Kidney (tissue), 14 donors: ENCODE data around the gene CDH13. TPM values are rescaled to one million over a fixed set of nuclear protein-coding genes. Genes with fewer than 3 reads are reported as not detected.
A peak's percentile ranks its signal among the peaks of the same experiment; 100 is the strongest.

Experiments used
- DNase-seq, 5 donors: peaks; one replicate each; pipeline ENCODE4 v3.0.0-alpha.2; 2013 to 2020
- FAIRE-seq: peaks from 2 replicates; lab custom pipeline; 2012; peaks lifted over from hg19 to GRCh38; lab: Jason Lieb, UNC
- H3K27ac ChIP-seq, 2 donors: one replicate each; pipeline ENCODE4 v1.7.0; 2013; ENCODE audit warnings: low read depth in 2 of 2, low read length in 2 of 2, inconsistent platforms in 1 of 2
- H3K27me3 ChIP-seq: one replicate; pipeline ENCODE4 v1.7.1; 2013; ENCODE audit warnings: low read length, inconsistent platforms; ENCODE audit not compliant: control insufficient read depth, insufficient read depth
- H3K36me3 ChIP-seq, 3 donors: one replicate each; pipeline versions ENCODE4 v1.7.0 to v1.7.1; 2013; ENCODE audit warnings: low read length in 3 of 3, control low read depth in 1 of 3, inconsistent platforms in 1 of 3; ENCODE audit not compliant: insufficient read depth in 3 of 3, control insufficient read depth in 2 of 3
- H3K4me1 ChIP-seq, 3 donors: one replicate each; pipeline versions ENCODE4 v1.7.0 to v1.7.1; 2013; ENCODE audit warnings: low read length in 3 of 3, inconsistent platforms in 1 of 3, low read depth in 1 of 3; ENCODE audit not compliant: control insufficient read depth in 2 of 3, insufficient read depth in 2 of 3
- H3K4me3 ChIP-seq, 3 donors: one replicate each; pipeline versions ENCODE4 v1.7.0 to v1.8.1; 2013; ENCODE audit warnings: low read length in 3 of 3, control low read depth in 1 of 3, inconsistent platforms in 1 of 3
- H3K9ac ChIP-seq, 3 donors: one replicate each; pipeline versions ENCODE4 v1.7.0 to v1.7.1; 2013; ENCODE audit warnings: low read length in 3 of 3, control low read depth in 1 of 3, inconsistent platforms in 1 of 3
- H3K9me3 ChIP-seq, 3 donors: one replicate each; pipeline versions ENCODE4 v1.7.0 to v1.7.1; 2013; ENCODE audit warnings: low read length in 3 of 3, control low read depth in 1 of 3, inconsistent platforms in 1 of 3; ENCODE audit not compliant: control insufficient read depth in 2 of 3, insufficient read depth in 1 of 3
- CTCF ChIP-seq: IDR thresholded peaks from 3 replicates; pipeline ENCODE4 v1.5.1; 2012; ENCODE audit warnings: mild to moderate bottlenecking, moderate library complexity, borderline replicate concordance; ENCODE audit not compliant: insufficient read depth; ENCODE audit errors: extremely low read depth
- intact Hi-C: fragments of 100-400 bp; cut with DNase I; formaldehyde crosslinking; loops from one replicate; pipeline ENCODE4 v1.11.1; 2022
- polyA plus RNA-seq: library from polyadenylated mRNA; stranded (reverse); fragments of 350-450 nt; fragmentation: Illumina TruSeq; extraction: RNeasy Lipid Tissue Mini Kit (QIAGEN cat#74804); gene quantifications from one replicate; pipeline ENCODE4 v1.2.3, GENCODE V29; 2014; ENCODE audit warnings: low read depth, low replicate concordance; ENCODE audit not compliant: insufficient read depth
- total RNA-seq: library from RNA; stranded (reverse); fragmentation: NEBNext Ultra II Directional; extraction: Animal tissue kit (Norgen Biotek cat#: 25700); gene quantifications from one replicate; pipeline ENCODE4 v1.2.1, GENCODE V29; 2021
- donor health status: control.
- donor health status: control.
- donor health status: control.
- donor health status: control.
- donor health status: control.
- donor health status: DM: yes; HTN: yes; CAD: no.
- donor health status: Normal renal cell carcinoma (clear cell type).

Gene CDH13
- total and polyA plus RNA-seq, 2 donors from 2014 or later: 4.8 to 13.8 TPM

- TF ChIP-seq CTCF: no peak
- intact Hi-C loops: no loop called here
- H3K27ac ChIP-seq: no peak overlapping the region
- no peaks in the 10 kb centered on the region for H3K4me1 ChIP-seq
- no peak for FAIRE-seq
- no peaks in the 10 kb centered on the region for H3K9me3 ChIP-seq
- H3K36me3 ChIP-seq: no peaks in the 10 kb centered on the region
- H3K27me3 ChIP-seq: no peaks in the 10 kb centered on the region
- H3K4me3 ChIP-seq: no peak overlapping the region
- DNase-seq: no peak
- no peak overlapping the region for H3K9ac ChIP-seq
Measured at GRCh38 chr16:82605863-82606620, 20.7 kb upstream of the CDH13 start.

- Histone ChIP-seq H3K4me3 (no peak overlapping the region), H3K27ac (no peak overlapping the region), H3K4me1 (no peaks in the 10 kb centered on the region), H3K27me3 (no peaks in the 10 kb centered on the region), H3K9me3 (no peaks in the 10 kb centered on the region), H3K9ac (no peak overlapping the region), H3K36me3 (no peaks in the 10 kb centered on the region)
- no peak for FAIRE-seq
- peak in 1 of 5 donors; percentile 76 for DNase-seq
- TF ChIP-seq CTCF: no peak
- intact Hi-C loops: no loop called here
Measured at GRCh38 chr16:82609140-82609539, 17.6 kb upstream of the CDH13 start.

- Histone ChIP-seq H3K9me3 (no peaks in the 10 kb centered on the region), H3K36me3 (no peaks in the 10 kb centered on the region), H3K27me3 (no peaks in the 10 kb centered on the region), H3K9ac (no peak overlapping the region), H3K4me3 (no peak overlapping the region), H3K4me1 (no peaks in the 10 kb centered on the region), H3K27ac (no peak overlapping the region)
- intact Hi-C loops: no loop called here
- DNase-seq: no peak
- no peak for FAIRE-seq
- TF ChIP-seq CTCF: no peak
Measured at GRCh38 chr16:82612263-82612662, 14.5 kb upstream of the CDH13 start.
